Forelimb muscle (tissue), 1 donor: ENCODE results near the gene TBX4. TPM values are rescaled to one million over a fixed set of nuclear protein-coding genes. Genes with fewer than 3 reads are reported as not detected.

Source experiments
- DNase-seq: peaks from one replicate; pipeline ENCODE4 v3.0.0-alpha.2; 2013; ENCODE audit warnings: low read depth
- polyA plus RNA-seq: library from polyadenylated mRNA; unstranded; fragments of 120-200 nt; gene quantifications from one replicate; pipeline ENCODE4 v1.2.1, GENCODE V29; 2013; ENCODE audit not compliant: insufficient read length

TBX4 gene
- polyA plus RNA-seq, 1 donor: 7.7 TPM

DNA sequence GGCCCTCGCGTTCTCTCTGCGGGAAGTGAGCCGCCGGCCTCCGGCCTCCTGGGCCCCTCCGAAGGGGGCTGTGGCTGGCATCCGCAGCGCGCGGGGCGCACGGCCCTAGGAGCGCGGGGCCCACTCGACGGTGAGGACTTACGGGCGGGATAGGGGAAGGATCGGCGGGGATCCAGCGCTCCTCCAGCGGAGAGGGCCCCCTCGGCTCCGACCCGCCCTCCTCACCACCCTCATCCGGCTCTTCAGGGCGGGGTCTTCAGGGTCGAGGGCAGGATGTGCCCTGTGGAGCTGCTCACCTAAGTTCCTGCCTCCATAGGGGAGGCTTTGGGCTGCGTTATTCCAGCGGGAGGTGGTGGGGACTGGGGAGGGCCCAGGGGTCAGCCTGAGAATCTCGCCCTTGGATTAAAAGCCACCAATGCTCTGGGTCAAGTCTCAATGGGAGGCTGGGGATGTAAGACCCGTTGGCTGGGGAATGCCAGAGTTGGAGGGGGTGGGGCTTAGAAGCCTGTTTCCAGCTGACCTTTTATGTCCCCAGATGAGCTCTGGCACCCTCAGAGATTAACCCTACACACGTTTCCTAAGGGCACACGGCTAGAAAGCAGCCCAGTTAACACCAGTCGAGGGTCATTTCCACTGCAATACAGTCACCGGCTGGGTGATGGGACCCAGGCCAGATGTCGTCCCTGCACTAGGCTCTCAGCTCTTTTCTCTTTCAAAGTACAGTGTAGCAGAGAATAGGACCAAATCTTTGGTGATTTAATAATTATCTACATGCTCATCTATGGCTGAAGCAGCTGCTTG lies 39.2 kb upstream of the TBX4 start:
- DNase-seq: no peak

DNA sequence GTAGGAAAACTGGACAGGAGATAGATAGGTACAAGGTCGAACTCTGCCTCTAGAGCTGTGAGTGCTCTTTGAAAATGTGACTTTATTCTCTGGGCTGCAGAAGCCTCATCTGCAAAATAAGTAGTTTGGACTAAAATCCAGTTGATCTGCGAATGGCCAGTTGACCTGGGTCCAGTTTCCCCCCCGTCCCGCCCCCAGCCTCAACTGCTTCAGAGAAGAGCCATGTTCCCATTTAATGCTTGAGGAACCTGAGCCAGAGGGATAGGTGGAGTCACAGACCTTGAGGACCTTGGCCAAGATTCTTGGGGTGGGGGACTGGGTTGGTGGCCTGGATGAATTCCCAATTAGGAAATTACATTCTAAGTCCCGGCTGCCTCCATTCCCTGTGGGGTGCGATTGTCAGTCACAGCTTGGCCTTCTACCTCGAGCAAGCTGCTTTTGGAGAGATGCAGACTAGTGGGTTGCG lies 38.5 kb upstream of the TBX4 start:
- DNase-seq: no peak

DNA sequence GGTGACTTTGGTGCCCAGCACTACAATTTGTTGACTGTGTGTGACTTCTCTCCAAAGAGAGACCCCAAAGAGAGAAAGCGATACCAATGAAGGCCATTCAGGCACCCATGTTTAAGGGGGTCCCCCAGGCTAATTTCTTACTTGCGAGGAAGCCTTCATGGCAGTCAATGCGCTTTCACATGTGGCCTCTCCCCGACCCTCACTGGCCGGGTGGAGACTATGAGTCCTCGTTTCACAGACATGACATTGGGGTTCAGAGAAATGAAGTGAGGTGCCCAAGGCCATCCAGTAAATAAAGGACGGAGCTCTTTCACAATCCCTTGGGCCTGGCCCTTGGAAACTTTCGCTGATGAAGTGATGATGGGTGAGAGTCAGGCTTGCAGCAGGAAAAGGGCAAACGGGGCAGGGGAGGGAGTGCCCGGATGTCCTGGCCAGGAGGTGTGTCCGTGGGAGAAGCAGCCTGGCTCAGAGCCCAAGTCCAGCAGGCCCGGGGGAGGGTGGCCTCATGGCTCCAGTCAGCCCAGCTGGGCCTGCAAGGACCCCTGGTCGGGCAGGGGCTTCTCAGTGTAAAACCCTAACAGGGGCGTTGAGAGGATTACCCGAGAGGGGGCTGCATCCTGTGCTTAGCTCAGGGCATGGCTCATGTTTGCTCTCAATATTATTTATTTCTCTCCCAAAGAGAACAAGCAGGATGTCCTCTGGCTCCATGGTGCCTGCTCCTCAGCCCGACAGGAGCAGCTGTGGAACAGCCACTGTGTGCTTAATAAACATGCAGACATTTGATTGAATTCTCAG lies 37.9 kb upstream of the TBX4 start:
- no peak for DNase-seq

DNA sequence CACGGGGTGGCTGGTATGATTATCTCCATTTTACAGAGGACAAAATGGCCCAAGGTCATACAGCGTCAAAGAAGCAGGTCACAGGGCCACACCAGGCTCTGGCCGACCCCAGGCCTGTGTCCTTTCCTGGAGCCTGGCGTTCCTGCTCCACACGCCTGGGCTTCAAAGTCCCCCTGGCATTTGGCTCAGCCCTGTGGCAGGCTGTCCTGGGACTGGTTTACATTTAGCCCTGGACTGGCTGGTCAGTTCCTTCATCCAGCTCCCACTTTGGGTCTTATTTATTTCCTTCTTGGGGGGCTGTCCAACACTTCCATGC lies 37.3 kb upstream of the TBX4 start:
- no peak for DNase-seq

DNA sequence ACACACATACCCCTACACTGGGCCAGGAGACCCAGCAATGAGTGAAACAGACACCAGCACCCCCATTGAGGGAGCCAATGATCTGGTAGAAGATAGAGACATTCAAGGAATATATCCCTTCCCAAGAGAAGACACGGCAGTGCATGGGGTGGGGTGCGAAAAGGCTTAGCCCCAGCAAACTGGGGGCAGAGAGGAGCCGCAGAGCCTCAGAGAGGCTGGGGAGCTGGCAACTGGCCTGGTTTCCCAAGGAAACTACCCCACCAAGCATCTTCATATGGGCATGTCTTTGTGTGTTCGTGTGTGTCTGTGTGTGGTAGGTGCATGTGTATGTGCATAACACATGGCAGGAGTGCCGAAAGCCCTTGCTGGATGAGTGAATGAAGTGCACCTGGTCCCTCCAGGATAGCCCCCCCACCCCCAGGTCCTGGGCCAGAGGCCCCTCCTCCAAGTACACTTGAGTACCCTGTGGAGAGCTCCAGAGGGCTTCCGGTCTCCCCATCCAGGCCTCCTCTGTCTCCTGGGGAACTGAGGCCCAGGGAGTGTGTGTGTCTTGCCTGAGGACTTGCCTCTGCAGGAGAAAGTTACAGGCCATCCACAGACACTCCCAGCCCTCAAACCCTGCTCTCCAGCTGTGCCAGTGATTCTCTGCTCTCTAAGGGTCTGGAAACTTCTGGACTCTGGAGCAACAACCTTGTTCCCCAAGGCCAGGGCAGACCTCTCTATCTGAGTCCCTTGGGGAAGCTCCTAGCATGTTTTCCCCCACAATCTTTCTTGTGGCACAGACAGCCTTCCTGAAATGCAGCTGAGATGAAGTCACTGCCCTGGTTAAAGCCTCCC lies 36.6 kb upstream of the TBX4 start:
- DNase-seq: no peak

- DNase-seq: no peak
Measured at GRCh38 chr17:61416211-61416539, 36.0 kb upstream of the TBX4 start.

DNA sequence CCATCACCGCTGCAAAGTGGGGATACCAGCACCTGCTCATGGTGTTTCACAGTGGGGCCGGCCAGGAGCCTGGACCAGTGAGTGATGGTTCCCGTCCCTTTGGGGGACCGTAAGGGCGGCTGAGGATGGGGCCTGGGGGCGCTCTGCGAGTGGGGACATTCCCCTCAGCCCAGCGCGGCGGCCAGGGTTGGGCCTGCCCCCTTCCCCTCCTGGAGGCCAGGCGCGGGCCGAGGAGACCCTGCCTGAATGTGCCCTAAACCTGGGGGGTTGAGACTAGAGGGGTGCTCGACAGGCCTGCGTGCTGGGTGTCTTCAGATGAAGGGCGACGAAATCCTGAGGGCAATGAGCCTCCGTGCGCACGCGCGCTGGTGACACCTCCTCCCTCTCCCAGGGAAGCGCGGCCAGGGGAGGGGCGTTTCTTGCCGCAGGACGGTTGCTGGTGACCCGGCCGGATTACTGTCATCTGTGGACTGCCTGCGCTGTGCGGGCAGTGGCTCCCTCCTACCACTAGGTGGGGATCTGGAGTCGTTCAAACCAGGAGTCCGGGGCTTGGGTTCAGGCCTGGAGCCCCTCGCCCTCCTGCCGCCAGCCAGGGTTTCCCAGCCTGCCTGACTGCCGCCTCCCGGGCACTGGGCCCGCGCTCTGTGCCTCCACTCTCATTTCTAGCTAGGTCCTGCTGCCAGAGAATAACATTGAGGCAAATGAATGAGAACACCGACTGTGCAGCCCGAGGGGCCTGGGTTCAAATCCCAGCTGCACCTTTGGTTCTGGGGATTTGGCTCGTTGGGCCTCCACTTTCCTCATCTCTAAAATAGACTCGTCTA lies 35.5 kb upstream of the TBX4 start:
- peak; percentile 65 for DNase-seq

DNA sequence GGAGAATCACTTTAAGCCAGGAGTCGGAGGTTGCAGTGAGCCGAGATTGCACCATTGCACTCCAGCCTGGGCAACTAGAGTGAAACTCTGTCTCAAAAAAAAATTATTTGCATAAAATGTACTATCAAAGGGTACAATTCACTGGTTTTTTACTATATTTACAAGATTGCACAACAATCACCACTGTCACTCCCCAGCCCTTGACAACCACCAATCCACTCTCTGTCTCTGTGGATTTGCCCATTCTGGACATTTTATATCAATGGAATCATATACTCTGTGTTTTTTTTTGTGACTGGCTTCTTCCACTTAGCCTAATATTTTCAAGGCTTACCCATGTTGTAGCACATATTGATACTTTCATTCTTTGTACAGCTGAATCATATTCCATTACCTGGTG lies 33.8 kb upstream of the TBX4 start:
- no peak for DNase-seq

DNA sequence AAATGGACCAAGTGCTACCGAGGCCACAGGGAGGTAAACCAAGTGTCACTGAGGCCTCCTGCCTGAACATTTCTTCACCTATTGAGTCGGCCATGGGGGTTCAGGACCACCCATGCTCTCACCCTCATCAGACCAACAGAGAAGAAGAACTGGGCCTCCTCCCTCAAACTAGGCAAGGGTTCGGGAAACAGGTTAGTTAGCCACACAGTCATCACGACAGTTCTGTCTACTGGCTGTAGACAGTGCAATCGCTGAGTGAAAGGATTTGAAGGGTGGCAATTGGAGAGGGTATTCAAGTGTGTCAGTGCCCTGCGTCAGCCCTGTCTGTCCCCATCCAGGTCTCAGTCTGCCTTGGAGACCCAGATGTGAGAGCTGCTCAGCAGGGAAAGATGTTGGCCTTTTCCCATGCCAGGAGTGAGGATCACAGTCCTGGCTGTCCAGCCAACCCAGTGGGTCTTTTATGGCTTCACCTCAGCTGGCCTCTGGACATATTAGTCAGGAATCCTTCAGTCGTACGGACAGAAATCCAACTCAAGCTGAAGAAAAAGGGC lies 32.7 kb upstream of the TBX4 start:
- no peak for DNase-seq

- no peak for DNase-seq
Measured at GRCh38 chr17:61420052-61420451, 32.2 kb upstream of the TBX4 start.

- DNase-seq: no peak
Measured at GRCh38 chr17:61420745-61421398, 31.4 kb upstream of the TBX4 start.

GRCh38 chr17:61421460-61421859 lies 30.8 kb upstream of the TBX4 start:
- DNase-seq: no peak

- DNase-seq: no peak
Measured at GRCh38 chr17:61422116-61422799, 30.0 kb upstream of the TBX4 start.

- no peak for DNase-seq
Measured at GRCh38 chr17:61422869-61423268, 29.4 kb upstream of the TBX4 start.

DNA sequence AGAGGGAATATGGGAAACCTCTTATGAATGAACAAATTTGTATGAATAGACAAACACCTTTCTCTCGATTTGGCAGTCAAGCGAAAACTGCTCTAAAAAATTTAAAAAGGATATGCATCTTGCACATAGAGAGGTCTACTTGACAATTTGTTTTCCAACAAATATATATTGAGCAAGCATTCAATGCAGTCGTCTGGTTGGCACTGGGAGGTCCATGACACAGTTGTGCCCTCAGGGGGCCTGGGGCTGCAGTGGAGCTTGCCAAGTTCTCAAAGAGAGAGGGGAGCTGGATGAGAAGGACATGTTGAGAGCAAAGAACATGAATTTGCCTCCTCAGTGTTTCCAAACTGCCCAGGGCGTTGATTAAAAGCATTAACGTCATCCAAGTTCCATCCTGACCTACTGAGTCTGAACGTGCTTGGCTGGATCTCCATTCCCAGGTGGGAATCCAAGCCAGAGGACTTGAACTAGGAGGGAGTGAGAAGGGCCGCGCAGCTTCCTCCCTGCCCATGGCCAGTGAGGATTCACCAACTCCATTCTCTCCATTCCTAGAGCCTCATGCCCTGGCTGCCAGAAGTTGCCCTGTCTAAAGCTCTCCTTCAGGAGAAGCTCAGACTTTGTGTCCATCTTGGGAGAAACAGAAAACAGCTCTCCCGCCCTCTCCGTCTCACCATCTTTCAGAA lies 28.1 kb upstream of the TBX4 start:
- DNase-seq: no peak

- DNase-seq: no peak
Measured at GRCh38 chr17:61425682-61426481, 26.3 kb upstream of the TBX4 start.

- no peak for DNase-seq
Measured at GRCh38 chr17:61426482-61427304, 25.5 kb upstream of the TBX4 start.

GRCh38 chr17:61427567-61427966 lies 24.7 kb upstream of the TBX4 start:
- no peak for DNase-seq
